DOHH2 (cell line): ENCODE data around the gene CCDC146.

ENCODE experiments used
- H3F3A ChIP-seq: fragments of 200-600 bp; sonication (generic), shearing (Covaris generic); 2 replicates; pipeline ENCODE4 v1.6.0; 2016; ENCODE audit warnings: antibody characterized with exemption, mild to moderate bottlenecking; ENCODE audit not compliant: control insufficient read depth, insufficient read depth
- H3K27ac ChIP-seq: fragments of 200-600 bp; sonication (generic); 2 replicates; pipeline ENCODE4 v1.5.1; 2014; ENCODE audit warnings: low read depth, mild to moderate bottlenecking, low read length, moderate library complexity
- H3K27me3 ChIP-seq: fragments of 200-600 bp; sonication (generic); 2 replicates; pipeline ENCODE4 v1.6.1; 2014; ENCODE audit warnings: mild to moderate bottlenecking, low read length, mixed read lengths; ENCODE audit not compliant: control insufficient read depth
- H3K36me3 ChIP-seq: fragments of 200-600 bp; sonication (generic); 2 replicates; pipeline ENCODE4 v1.6.1; 2014; ENCODE audit warnings: mild to moderate bottlenecking, low read length, moderate library complexity, mixed read lengths; ENCODE audit not compliant: control insufficient read depth
- H3K4me1 ChIP-seq: fragments of 200-600 bp; sonication (generic); 2 replicates; pipeline ENCODE4 v1.6.1; 2014; ENCODE audit warnings: mild to moderate bottlenecking, low read length, mixed read lengths; ENCODE audit not compliant: control insufficient read depth
- H3K4me2 ChIP-seq: fragments of 200-600 bp; sonication (generic); 2 replicates; pipeline ENCODE4 v1.6.0; 2014; ENCODE audit warnings: mild to moderate bottlenecking, low read length, moderate library complexity
- H3K4me3 ChIP-seq: fragments of 200-600 bp; sonication (generic); 2 replicates; pipeline ENCODE4 v1.5.1; 2014; ENCODE audit warnings: mild to moderate bottlenecking, low read length, mixed read lengths
- H3K79me2 ChIP-seq: fragments of 200-600 bp; sonication (generic); 2 replicates; pipeline ENCODE4 v1.6.1; 2014; ENCODE audit warnings: mild to moderate bottlenecking, low read length, mixed read lengths; ENCODE audit not compliant: control insufficient read depth
- H3K9me2 ChIP-seq: fragments of 200-600 bp; sonication (generic); replicated peaks from 2 replicates; pipeline ENCODE4 v1.6.1; 2014; ENCODE audit warnings: mild to moderate bottlenecking, low read length, mixed read lengths; ENCODE audit not compliant: control insufficient read depth
- H3K9me3 ChIP-seq: fragments of 200-600 bp; sonication (generic); 2 replicates; pipeline ENCODE4 v1.6.1; 2014; ENCODE audit warnings: antibody characterized with exemption, low read length, mixed read lengths; ENCODE audit not compliant: control insufficient read depth, insufficient read depth
- H4K20me1 ChIP-seq: fragments of 200-600 bp; sonication (generic); 2 replicates; pipeline ENCODE4 v1.6.0; 2014; ENCODE audit warnings: low read depth, mild to moderate bottlenecking, antibody characterized with exemption, low read length, moderate library complexity; ENCODE audit not compliant: control insufficient read depth, insufficient read depth
- CTCF ChIP-seq: fragments of 200-600 bp; sonication (generic); IDR thresholded peaks from one replicate; pipeline ENCODE4 v1.5.1; 2014; ENCODE audit warnings: antibody characterized with exemption, mild to moderate bottlenecking, low read depth, low read length; ENCODE audit not compliant: poor library complexity, severe bottlenecking
- EZH2phosphoT487 ChIP-seq: fragments of 200-600 bp; sonication (generic); IDR thresholded peaks from 2 replicates; pipeline ENCODE4 v1.6.1; 2017; ENCODE audit warnings: borderline replicate concordance, mild to moderate bottlenecking, antibody characterized with exemption, low read length, moderate library complexity, mixed read lengths

CCDC146 gene

DNA sequence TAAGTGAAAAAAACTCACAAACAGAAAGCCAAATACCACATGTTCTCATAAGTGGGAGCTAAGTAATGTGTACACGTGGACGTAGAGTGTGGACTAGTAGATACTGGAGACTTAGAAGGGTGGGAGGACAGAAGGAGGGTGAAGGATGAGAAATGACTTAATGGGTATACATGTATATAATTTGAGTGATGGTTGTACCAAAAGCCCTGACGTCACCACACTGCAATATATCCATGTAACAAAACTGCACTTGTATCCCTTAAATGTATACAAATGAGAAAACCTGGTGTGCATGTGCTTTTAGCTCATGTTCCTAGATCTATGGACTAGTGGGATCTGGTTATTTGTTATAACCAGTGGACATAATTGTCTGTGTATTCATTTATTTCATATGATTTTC, 125.7 kb downstream of the CCDC146 start:
- TF ChIP-seq CTCF: no peak
- no peak for TF ChIP-seq EZH2phosphoT487
- H3K4me1 ChIP-seq: no peaks in the 10 kb centered on the region

GRCh38 chr7:77252506-77252905, 130.1 kb downstream of the CCDC146 start:
- Histone ChIP-seq H3K79me2 (no peaks in the 10 kb centered on the region), H3F3A (no peaks in the 10 kb centered on the region), H3K27me3 (no peaks in the 10 kb centered on the region), H3K4me2 (no peak overlapping the region), H3K4me3 (no peak overlapping the region), H3K9me2 (no peaks in the 10 kb centered on the region), H3K9me3 (no peaks in the 10 kb centered on the region), H3K27ac (no peak overlapping the region), H3K36me3 (no peaks in the 10 kb centered on the region), H4K20me1 (no peaks in the 10 kb centered on the region), H3K4me1 (no peaks in the 10 kb centered on the region)
- TF ChIP-seq EZH2phosphoT487 (no peak), CTCF (no peak)

More for the DNA sequence above, 125.7 kb downstream of the CCDC146 start:
- H3F3A ChIP-seq: no peaks in the 10 kb centered on the region
- no peaks in the 10 kb centered on the region for H3K9me3 ChIP-seq
- no peaks in the 10 kb centered on the region for H4K20me1 ChIP-seq
- H3K4me3 ChIP-seq: no peak overlapping the region
- no peaks in the 10 kb centered on the region for H3K36me3 ChIP-seq
- H3K27ac ChIP-seq: no peak overlapping the region
- 0 out of 2 replicates have a peak, but pooled peaks cover 3% of the 10 kb centered on the region for H3K27me3 ChIP-seq
- no peaks in the 10 kb centered on the region for H3K79me2 ChIP-seq
- no peak overlapping the region for H3K4me2 ChIP-seq
- no peaks in the 10 kb centered on the region for H3K9me2 ChIP-seq

- Histone ChIP-seq H3K4me2 (no peak overlapping the region), H3K79me2 (no peaks in the 10 kb centered on the region), H3K27me3 (no peaks in the 10 kb centered on the region), H4K20me1 (no peaks in the 10 kb centered on the region), H3K9me2 (no peaks in the 10 kb centered on the region), H3F3A (no peaks in the 10 kb centered on the region), H3K4me3 (no peak overlapping the region), H3K9me3 (no peaks in the 10 kb centered on the region), H3K27ac (no peak overlapping the region), H3K4me1 (no peaks in the 10 kb centered on the region), H3K36me3 (no peaks in the 10 kb centered on the region)
- TF ChIP-seq CTCF (no peak), EZH2phosphoT487 (no peak)
These were observed 130.7 kb downstream of the CCDC146 start for GRCh38 chr7:77253151-77253550.

DNA sequence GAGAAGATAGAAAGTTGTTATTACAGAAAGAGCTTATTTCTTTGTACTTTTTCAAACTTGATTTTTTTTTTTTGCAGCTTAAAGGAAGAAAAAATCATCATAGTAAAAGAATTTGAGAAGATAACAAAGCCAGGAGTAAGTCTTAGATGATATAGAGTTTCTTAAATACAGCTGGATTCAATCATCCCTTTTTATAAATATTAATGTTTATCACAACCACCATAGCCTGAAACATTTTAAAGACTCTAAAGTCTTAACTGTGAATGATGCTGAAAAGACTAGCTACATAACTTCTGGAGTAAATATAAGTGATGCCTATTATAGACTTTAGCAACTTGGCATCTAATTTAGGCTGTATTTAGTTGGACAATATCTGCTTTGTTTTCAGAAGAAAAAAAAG, 132.0 kb downstream of the CCDC146 start:
- H3K9me3 ChIP-seq: no peaks in the 10 kb centered on the region
- no peak overlapping the region for H3K4me2 ChIP-seq
- H3K4me1 ChIP-seq: no peaks in the 10 kb centered on the region
- H3K79me2 ChIP-seq: no peaks in the 10 kb centered on the region
- no peaks in the 10 kb centered on the region for H4K20me1 ChIP-seq
- H3K4me3 ChIP-seq: no peak overlapping the region
- no peak overlapping the region for H3K27ac ChIP-seq
- TF ChIP-seq CTCF (no peak), EZH2phosphoT487 (no peak)
- no peaks in the 10 kb centered on the region for H3K9me2 ChIP-seq
- H3K27me3 ChIP-seq: no peaks in the 10 kb centered on the region
- H3F3A ChIP-seq: no peaks in the 10 kb centered on the region
- no peaks in the 10 kb centered on the region for H3K36me3 ChIP-seq
